HG03520 (cell line): ENCODE measurements around the gene ADGRF3.
"Not testable (repeated sequence)": the region's sequence is repeated elsewhere in the genome, so short reads cannot be mapped to it uniquely, and the experiment has no call there.

ENCODE experiments used
- ATAC-seq: cut with Tn5 transposase; IDR thresholded peaks from one replicate; pipeline ENCODE4 v1.9.1; 2021; ENCODE audit warnings: mild to moderate bottlenecking, moderate library complexity; ENCODE audit not compliant: unreplicated experiment

ADGRF3 gene

GRCh38 chr2:26352892-26353291 lies 6.3 kb upstream of the ADGRF3 start:
- no peak for ATAC-seq

GRCh38 chr2:26351375-26352090 lies 4.9 kb upstream of the ADGRF3 start:
- ATAC-seq: no peak

GRCh38 chr2:26349690-26350089 lies 3.1 kb upstream of the ADGRF3 start:
- no peak for ATAC-seq

- ATAC-seq: no peak
These were observed 787 bp upstream of the ADGRF3 start for GRCh38 chr2:26347286-26347865.

GRCh38 chr2:26345545-26346453 lies 790 bp downstream of the ADGRF3 start, which contains the start of gene SELENOI:
SELENOI (plus strand) TSS chr2:26346143; CDS start chr2:26346233, 90 bp downstream.
- peak; percentile 91 for ATAC-seq

GRCh38 chr2:26345283-26345544 lies 1.4 kb downstream of the ADGRF3 start:
- peak; percentile 2 for ATAC-seq

- no peak for ATAC-seq
These were observed 1.9 kb downstream of the ADGRF3 start for GRCh38 chr2:26344581-26345282.

GRCh38 chr2:26340831-26341230 lies 5.8 kb downstream of the ADGRF3 start:
- ATAC-seq: no peak

GRCh38 chr2:26337298-26337697 lies 9.3 kb downstream of the ADGRF3 start:
- no peak for ATAC-seq

- no peak for ATAC-seq
These were observed 9.9 kb downstream of the ADGRF3 start for GRCh38 chr2:26336719-26337118.

- ATAC-seq: no peak
These were observed 11.4 kb downstream of the ADGRF3 start for GRCh38 chr2:26335231-26335630.

- ATAC-seq: no peak
These were observed 13.3 kb downstream of the ADGRF3 start for GRCh38 chr2:26333293-26333692.

GRCh38 chr2:26331321-26331720 lies 15.3 kb downstream of the ADGRF3 start:
- ATAC-seq: not testable (repeated sequence)

- ATAC-seq: no peak
These were observed 16.0 kb downstream of the ADGRF3 start for GRCh38 chr2:26330604-26331003.

- no peak for ATAC-seq
These were observed 16.5 kb downstream of the ADGRF3 start for GRCh38 chr2:26330114-26330549.

GRCh38 chr2:26329083-26329482 lies 17.5 kb downstream of the ADGRF3 start:
- not testable (repeated sequence) for ATAC-seq

- no peak for ATAC-seq
These were observed 19.0 kb downstream of the ADGRF3 start for GRCh38 chr2:26327291-26328272.

GRCh38 chr2:26326514-26326913 lies 20.1 kb downstream of the ADGRF3 start:
- no peak for ATAC-seq

- ATAC-seq: no peak
These were observed 20.7 kb downstream of the ADGRF3 start for GRCh38 chr2:26325851-26326250.

- ATAC-seq: no peak
These were observed 21.7 kb downstream of the ADGRF3 start for GRCh38 chr2:26324903-26325302.
